HG02798 (cell line): ENCODE results near the gene CDH12.

Experiments
- ATAC-seq: cut with Tn5 transposase; IDR thresholded peaks from one replicate; pipeline ENCODE4 v1.9.1; 2021; ENCODE audit warnings: mild to moderate bottlenecking; ENCODE audit not compliant: unreplicated experiment, poor library complexity

Gene CDH12

GRCh38 chr5:22495016-22495720 is 358.0 kb downstream of the CDH12 start:
- no peak for ATAC-seq

GRCh38 chr5:22488427-22488826 is 364.7 kb downstream of the CDH12 start:
- no peak for ATAC-seq

GRCh38 chr5:22480305-22480704 is 372.8 kb downstream of the CDH12 start:
- ATAC-seq: no peak

GRCh38 chr5:22473886-22474285 is 379.3 kb downstream of the CDH12 start:
- no peak for ATAC-seq

- no peak for ATAC-seq
These were observed 382.0 kb downstream of the CDH12 start for GRCh38 chr5:22471154-22471553.

- ATAC-seq: no peak
These were observed 382.7 kb downstream of the CDH12 start for GRCh38 chr5:22470408-22470807.

- no peak for ATAC-seq
These were observed 387.5 kb downstream of the CDH12 start for GRCh38 chr5:22465616-22466015.

- ATAC-seq: no peak
These were observed 388.0 kb downstream of the CDH12 start for GRCh38 chr5:22465177-22465576.

GRCh38 chr5:22460189-22460588 is 393.0 kb downstream of the CDH12 start:
- no peak for ATAC-seq

- no peak for ATAC-seq
These were observed 420.2 kb downstream of the CDH12 start for GRCh38 chr5:22432905-22433304.

- no peak for ATAC-seq
These were observed 421.3 kb downstream of the CDH12 start for GRCh38 chr5:22431840-22432239.

- no peak for ATAC-seq
These were observed 421.7 kb downstream of the CDH12 start for GRCh38 chr5:22431406-22431805.

GRCh38 chr5:22411554-22412349 is 441.4 kb downstream of the CDH12 start:
- no peak for ATAC-seq

- no peak for ATAC-seq
These were observed 461.2 kb downstream of the CDH12 start for GRCh38 chr5:22391956-22392355.

- no peak for ATAC-seq
These were observed 462.3 kb downstream of the CDH12 start for GRCh38 chr5:22390888-22391287.

- ATAC-seq: no peak
These were observed 480.1 kb downstream of the CDH12 start for GRCh38 chr5:22372826-22373660.

- ATAC-seq: no peak
These were observed 480.8 kb downstream of the CDH12 start for GRCh38 chr5:22372376-22372775.

- no peak for ATAC-seq
These were observed 498.2 kb downstream of the CDH12 start for GRCh38 chr5:22354956-22355355.

GRCh38 chr5:22352493-22352892 is 500.7 kb downstream of the CDH12 start:
- no peak for ATAC-seq

GRCh38 chr5:22351178-22351577 is 502.0 kb downstream of the CDH12 start:
- ATAC-seq: no peak

- ATAC-seq: no peak
These were observed 505.1 kb downstream of the CDH12 start for GRCh38 chr5:22348027-22348426.
